ENCODE data around the gene USP3.

Gene USP3

GRCh38 chr15:63535689-63536088 is 31.3 kb downstream of the USP3 start:
- no peak overlapping the region for H3K27ac ChIP-seq (ENCODE audit: low read length)
- H4K20me1 ChIP-seq (ENCODE audit: insufficient read depth, low read length), result peaks cover 21% of the 10 kb centered on the region; the same call in 1 of the 2 replicates
- peaks cover 43% of the 10 kb centered on the region for H3K79me2 ChIP-seq (ENCODE audit: insufficient read depth, low read length)
- TF ChIP-seq EZH2 (IDR thresholded peaks at IDR 0.05; ENCODE audit: borderline replicate concordance, low read depth, low read length, severe bottlenecking) (no peak), CTCF (IDR thresholded peaks at IDR 0.05; ENCODE audit: borderline replicate concordance, extremely low read depth, low read length, poor library complexity, severe bottlenecking) (no peak)
- H3K4me3 ChIP-seq (ENCODE audit: low read depth in 1 of 2, low read length in 2 of 2), result no peak overlapping the region
- H3K36me3 ChIP-seq (ENCODE audit: insufficient read depth, low read length), result peaks cover 11% of the 10 kb centered on the region; the same call in 1 of the 2 replicates
- H3K4me1 ChIP-seq (ENCODE audit: insufficient read depth, low read length), result no peaks in the 10 kb centered on the region
- no peaks in the 10 kb centered on the region for H3K9me3 ChIP-seq (ENCODE audit: insufficient read depth, low read length, severe bottlenecking)
- ATAC-seq (ENCODE audit: insufficient read depth, low read depth) (no peak), DNase-seq (no peak)
- H3K9ac ChIP-seq (ENCODE audit: low read depth, low read length), result no peak overlapping the region
- no peaks in the 10 kb centered on the region for H3K27me3 ChIP-seq (ENCODE audit: insufficient read depth, low read length, poor library complexity)
- no peak overlapping the region for H2AFZ ChIP-seq (ENCODE audit: low read depth, low read length)
- no peak overlapping the region for H3K4me2 ChIP-seq (ENCODE audit: insufficient read depth, low read length)

GRCh38 chr15:63538876-63539275 is 34.5 kb downstream of the USP3 start:
- no peak overlapping the region for H3K4me3 ChIP-seq (ENCODE audit: low read depth in 1 of 2, low read length in 2 of 2)
- peaks cover 13% of the 10 kb centered on the region; the same call in 1 of the 2 replicates for H3K36me3 ChIP-seq (ENCODE audit: insufficient read depth, low read length)
- no peak overlapping the region for H3K4me2 ChIP-seq (ENCODE audit: insufficient read depth, low read length)
- DNase-seq, result no peak
- ATAC-seq (ENCODE audit: insufficient read depth, low read depth), result no peak
- H3K9me3 ChIP-seq (ENCODE audit: insufficient read depth, low read length, severe bottlenecking), result no peaks in the 10 kb centered on the region
- no peaks in the 10 kb centered on the region for H3K27me3 ChIP-seq (ENCODE audit: insufficient read depth, low read length, poor library complexity)
- no peaks in the 10 kb centered on the region for H3K4me1 ChIP-seq (ENCODE audit: insufficient read depth, low read length)
- H3K79me2 ChIP-seq (ENCODE audit: insufficient read depth, low read length), result peaks cover 22% of the 10 kb centered on the region; the same call in 1 of the 2 replicates
- H4K20me1 ChIP-seq (ENCODE audit: insufficient read depth, low read length), result peaks cover 10% of the 10 kb centered on the region; the same call in 1 of the 2 replicates
- H3K27ac ChIP-seq (ENCODE audit: low read length), result no peak overlapping the region
- H3K9ac ChIP-seq (ENCODE audit: low read depth, low read length), result no peak overlapping the region
- H2AFZ ChIP-seq (ENCODE audit: low read depth, low read length), result no peak overlapping the region
- TF ChIP-seq CTCF (IDR thresholded peaks at IDR 0.05; ENCODE audit: borderline replicate concordance, extremely low read depth, low read length, poor library complexity, severe bottlenecking), result no peak
- TF ChIP-seq EZH2 (IDR thresholded peaks at IDR 0.05; ENCODE audit: borderline replicate concordance, low read depth, low read length, severe bottlenecking), result no peak

DNA sequence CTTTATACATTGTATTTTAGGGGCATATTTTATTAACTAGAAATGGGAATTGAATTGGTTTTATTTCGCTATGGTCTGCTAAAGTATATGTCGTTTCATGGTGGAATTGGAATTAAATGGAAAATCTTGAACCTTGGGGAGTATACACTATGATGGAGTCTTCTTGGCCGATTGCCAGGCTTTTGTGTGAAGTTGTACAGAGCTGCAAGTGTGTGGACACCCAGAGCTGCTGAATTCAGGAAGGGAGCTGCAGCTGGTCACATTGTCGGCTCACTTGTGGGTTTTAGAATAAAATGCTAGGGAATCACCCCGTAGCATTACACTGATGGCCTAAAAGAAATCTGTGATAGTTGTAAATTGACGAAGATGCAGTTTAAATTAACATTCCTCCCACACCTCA is 35.1 kb downstream of the USP3 start:
- ATAC-seq (ENCODE audit: insufficient read depth, low read depth) (no peak), DNase-seq (no peak)
- Histone ChIP-seq H4K20me1 (ENCODE audit: insufficient read depth, low read length) (peaks cover 10% of the 10 kb centered on the region; the same call in 1 of the 2 replicates), H3K4me1 (ENCODE audit: insufficient read depth, low read length) (no peaks in the 10 kb centered on the region), H2AFZ (ENCODE audit: low read depth, low read length) (no peak overlapping the region), H3K4me2 (ENCODE audit: insufficient read depth, low read length) (no peak overlapping the region), H3K9me3 (ENCODE audit: insufficient read depth, low read length, severe bottlenecking) (no peaks in the 10 kb centered on the region), H3K4me3 (ENCODE audit: low read depth in 1 of 2, low read length in 2 of 2) (no peak overlapping the region), H3K36me3 (ENCODE audit: insufficient read depth, low read length) (peaks cover 13% of the 10 kb centered on the region; the same call in 1 of the 2 replicates), H3K27ac (ENCODE audit: low read length) (no peak overlapping the region), H3K27me3 (ENCODE audit: insufficient read depth, low read length, poor library complexity) (no peaks in the 10 kb centered on the region), H3K79me2 (ENCODE audit: insufficient read depth, low read length) (peaks cover 15% of the 10 kb centered on the region; the same call in 1 of the 2 replicates), H3K9ac (ENCODE audit: low read depth, low read length) (no peak overlapping the region)
- TF ChIP-seq EZH2 (IDR thresholded peaks at IDR 0.05; ENCODE audit: borderline replicate concordance, low read depth, low read length, severe bottlenecking) (no peak), CTCF (IDR thresholded peaks at IDR 0.05; ENCODE audit: borderline replicate concordance, extremely low read depth, low read length, poor library complexity, severe bottlenecking) (no peak)

All from DND-41 (cell line).